CD4-positive, alpha-beta T cell treated with Interleukin-21 for 1 hour (primary cell): ENCODE measurements around the gene FHIT.

ENCODE experiments used
- DNase-seq: peaks from one replicate; pipeline ENCODE4 v3.0.0-alpha.2; 2020

Gene FHIT

GRCh38 chr3:60309539-60310268, 941.5 kb downstream of the FHIT start:
- no peak for DNase-seq

DNA sequence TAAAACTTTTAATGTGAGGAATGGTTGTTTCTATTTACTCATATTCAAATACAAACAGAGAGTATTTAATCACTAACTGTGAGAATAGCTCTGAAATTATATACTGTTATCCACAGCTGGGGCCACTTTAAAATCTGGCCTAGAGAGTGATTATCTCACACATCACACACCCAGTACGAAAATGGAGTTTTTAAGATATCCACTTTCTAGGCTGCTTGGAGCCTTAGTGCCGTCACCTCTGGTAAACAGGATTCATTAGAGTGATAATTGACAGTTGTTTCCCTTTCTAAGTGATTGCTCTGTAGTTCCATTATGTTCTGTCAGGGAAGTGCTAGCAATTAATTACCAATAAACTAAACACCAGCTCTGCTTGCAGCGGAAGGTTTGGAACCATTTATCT, 942.4 kb downstream of the FHIT start:
- no peak for DNase-seq

GRCh38 chr3:60307562-60308199, 943.6 kb downstream of the FHIT start:
- DNase-seq: no peak

GRCh38 chr3:60304112-60304511, 947.1 kb downstream of the FHIT start:
- no peak for DNase-seq

DNA sequence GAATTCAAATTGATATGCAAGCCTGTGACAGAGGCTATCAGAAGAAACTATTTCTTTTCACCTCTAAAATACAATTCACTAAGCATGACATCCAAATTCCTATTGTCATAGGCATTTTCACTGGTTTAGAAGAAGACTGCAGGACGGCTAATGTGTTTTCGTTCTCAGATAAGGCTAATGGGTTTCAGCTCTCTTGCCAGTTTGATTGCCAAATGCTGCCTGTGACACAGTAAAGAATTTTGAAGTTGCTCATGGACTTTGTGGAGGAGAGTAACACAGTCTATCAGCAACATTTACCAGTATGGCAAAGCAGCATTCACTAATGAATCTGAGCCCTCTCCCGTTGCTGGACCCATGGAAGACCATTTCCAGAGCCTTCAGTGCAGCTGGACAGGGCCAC, 948.1 kb downstream of the FHIT start:
- no peak for DNase-seq

DNA sequence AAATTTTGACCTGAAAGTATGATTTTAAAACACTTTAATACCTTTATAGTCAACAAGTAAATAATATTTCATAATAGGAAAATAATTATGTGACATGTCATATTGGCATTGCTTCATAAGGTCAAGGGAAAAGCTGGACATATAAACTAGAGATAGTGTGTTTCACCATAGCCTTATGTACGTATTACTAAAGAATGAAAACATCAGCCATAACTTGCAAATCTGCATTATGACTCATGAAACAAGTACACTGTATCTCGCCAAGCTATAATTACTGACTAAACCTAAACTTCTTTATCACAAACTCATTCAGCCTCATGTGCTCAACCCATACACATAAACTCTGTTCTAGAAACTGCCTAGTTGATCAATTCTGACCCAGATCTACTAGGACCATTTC, 950.1 kb downstream of the FHIT start:
- DNase-seq: no peak

DNA sequence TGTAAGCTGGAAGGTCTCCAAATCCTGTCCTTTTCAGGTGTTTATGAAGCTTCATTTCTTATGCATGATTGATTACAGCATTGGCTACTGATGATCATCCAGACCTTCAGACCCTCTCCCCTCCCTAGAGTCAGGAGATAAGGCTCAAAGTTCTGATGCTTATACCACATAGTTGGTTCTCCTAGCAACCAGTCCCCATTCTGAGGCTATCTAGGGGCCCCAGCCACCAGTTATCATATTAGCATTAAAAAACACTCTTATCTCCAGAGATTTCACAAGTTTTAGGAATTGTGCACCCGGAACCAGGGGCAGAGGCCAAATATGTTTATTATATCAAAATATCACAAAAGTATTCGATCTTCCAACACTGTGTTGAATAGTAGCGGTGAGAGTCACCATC, 953.1 kb downstream of the FHIT start:
- DNase-seq: no peak

- no peak for DNase-seq
These were observed 957.1 kb downstream of the FHIT start for GRCh38 chr3:60294181-60294580.

DNA sequence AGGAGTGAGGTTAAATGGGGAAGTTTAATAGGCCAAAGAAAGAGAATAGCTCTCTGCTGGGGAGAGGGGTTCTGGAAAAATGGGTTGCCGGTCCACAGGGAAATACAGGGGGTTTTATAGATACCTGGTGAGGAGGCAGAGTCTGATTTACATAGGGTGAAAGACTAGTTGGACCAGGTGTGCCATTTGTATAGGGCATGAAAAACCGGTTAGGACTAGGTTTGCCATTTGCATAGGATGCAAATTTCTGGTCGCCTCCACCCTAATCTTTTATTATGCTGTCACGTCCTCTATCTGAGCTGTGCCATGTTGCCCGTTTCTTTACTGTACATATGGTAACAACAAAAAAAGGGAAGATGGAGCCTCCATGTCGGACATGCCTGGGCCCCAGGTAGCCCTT, 960.1 kb downstream of the FHIT start:
- DNase-seq: no peak

DNA sequence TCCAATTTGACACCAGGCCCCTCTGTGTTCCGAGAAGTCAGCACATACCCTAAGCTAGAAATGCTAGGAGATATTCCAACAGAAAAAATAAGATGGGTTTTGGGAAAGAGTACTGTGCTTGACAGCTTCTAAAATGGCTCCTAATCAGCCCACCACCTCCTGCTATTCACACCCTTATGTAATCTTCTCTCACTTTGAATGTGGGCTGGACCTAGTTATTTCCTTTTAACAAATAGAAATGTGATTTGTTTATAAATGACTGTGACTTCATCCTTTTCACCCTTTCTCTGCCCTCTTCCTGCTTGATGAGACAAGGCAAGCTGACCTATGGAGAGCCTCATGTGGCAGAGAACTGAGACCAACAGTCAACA, 961.1 kb downstream of the FHIT start:
- DNase-seq: no peak

DNA sequence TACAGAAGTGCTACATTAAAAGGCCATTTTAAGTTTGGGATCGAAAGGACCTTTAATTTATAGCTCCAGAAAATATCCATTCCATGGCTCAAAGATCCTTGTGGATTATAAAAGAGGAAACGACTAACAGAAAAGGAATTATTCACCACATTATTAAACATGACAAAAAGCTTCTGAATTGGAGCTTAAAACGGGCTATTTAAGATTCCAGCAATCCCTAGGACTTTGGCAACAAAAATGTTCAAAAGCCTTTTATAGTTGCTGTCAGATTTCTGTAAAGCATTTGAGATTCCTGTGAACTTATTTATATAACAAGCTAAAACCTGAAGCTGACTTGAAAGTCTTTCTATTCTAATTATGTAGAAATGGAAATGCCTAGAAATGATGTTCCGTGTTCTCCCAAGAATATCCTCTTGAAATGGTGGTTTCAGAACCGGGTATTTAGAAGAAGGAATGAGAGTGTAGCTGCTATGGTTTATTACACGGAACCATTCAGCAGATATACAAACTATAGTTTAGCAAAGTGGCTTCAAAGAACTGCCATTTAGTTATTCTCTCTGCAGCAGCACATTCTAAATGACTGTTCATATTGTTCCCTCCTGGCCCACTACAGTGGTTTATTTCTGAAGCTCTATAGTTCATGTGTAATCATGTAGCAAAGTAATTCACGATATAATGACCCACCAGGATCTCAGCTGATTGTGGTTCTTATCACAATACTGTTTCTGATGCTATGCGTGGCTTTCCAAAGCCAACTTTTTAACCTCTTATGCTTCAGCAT, 961.7 kb downstream of the FHIT start:
- DNase-seq: no peak

- DNase-seq: no peak
These were observed 968.4 kb downstream of the FHIT start for GRCh38 chr3:60282866-60283265.

DNA sequence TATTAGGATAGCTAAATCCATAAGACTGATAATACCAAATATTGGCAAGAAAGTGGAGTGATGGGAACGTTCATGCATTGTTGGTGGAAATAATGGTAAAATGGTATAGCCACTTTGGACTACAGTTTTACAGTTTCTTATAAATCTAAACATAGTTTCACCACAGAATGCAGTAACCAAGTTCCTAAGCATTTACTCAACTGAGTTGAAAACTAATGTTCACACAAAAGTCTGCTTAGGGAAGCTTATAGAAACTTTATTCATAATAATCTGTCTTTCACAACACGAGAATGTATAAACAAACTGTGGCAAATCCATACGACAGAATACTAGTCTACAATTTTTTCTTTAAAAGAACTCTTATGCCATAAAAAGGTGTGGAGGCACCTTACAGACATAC, 969.3 kb downstream of the FHIT start:
- no peak for DNase-seq

DNA sequence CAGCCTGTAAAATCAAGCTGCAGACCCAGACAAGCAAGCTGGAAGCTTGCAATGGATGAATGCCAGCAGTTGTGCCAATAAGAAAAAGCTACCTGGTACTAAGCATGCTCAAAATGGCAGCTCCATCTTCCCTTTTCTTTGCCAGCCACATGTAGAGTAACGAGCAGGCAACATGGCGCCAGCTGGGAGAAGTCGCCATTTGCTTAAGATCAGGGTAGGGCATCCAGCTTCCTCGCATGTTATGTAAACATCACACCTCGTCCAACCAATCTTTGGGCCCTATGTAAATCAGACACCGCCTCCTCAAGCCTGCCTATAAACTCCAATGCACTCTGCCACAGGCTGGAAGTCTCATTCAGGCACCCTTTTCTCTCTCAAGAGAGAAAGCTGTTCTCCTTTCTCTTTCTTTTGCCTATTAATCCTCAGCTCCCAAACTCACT, 973.9 kb downstream of the FHIT start:
- no peak for DNase-seq

- no peak for DNase-seq
These were observed 974.6 kb downstream of the FHIT start for GRCh38 chr3:60276615-60277014.

- no peak for DNase-seq
These were observed 976.6 kb downstream of the FHIT start for GRCh38 chr3:60274646-60275045.

DNA sequence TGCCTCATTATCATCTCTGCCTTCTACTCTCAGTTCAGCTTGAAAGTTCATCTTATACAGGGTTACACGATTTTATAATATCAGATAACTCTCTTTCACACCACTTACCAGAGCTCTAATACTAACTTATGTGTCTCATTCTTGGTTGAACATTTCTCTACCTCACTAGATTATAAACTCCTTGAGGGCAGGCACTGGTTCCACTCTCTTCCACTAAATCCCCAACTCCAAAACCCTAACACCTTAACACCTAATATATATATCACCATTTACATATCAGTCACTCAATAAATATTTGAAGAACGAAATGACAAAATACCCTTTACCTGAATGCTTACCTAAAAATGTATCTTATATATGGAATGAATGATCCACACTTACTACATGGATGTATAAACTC, 977.2 kb downstream of the FHIT start:
- DNase-seq: no peak

DNA sequence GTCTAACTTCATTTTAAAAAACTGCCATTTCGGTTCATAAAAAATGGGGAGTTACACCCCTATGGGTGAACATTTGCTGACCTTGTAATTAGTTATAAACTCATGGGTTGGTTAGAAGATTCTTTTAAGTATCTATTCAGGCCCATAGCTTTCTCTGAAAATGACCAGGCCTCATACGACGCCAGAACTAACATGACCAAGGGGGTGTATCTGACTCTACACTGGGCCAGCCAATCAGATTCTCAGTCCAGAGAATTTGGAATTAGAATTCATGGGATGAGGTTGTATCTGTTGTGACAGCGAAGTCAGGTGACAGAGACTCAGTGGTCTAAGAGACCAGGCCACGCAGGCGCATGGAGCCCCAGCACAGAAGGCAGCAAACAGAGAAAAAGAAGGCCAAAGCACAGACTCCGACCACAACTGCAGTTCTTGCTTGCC, 981.4 kb downstream of the FHIT start:
- DNase-seq: no peak

DNA sequence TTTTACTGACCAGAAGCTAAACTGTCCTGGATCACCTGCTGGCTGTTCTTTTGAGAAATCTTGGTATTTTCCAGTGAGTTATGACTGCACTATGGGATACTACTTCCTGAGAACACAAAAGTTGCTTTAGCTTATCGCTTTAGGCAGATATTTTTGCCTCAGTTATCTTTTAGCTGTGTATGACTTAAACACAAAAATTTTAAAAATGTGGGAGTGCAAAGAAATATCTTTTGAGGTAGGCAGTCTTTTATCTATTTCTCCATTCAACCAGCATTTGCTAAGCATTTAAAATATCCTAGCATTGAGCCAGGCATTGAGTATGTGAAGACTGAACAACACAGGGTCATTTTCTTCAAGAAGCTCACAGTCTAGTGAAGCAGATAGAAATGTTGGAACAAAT, 981.9 kb downstream of the FHIT start:
- no peak for DNase-seq

- DNase-seq: no peak
These were observed 983.1 kb downstream of the FHIT start for GRCh38 chr3:60268123-60268522.

DNA sequence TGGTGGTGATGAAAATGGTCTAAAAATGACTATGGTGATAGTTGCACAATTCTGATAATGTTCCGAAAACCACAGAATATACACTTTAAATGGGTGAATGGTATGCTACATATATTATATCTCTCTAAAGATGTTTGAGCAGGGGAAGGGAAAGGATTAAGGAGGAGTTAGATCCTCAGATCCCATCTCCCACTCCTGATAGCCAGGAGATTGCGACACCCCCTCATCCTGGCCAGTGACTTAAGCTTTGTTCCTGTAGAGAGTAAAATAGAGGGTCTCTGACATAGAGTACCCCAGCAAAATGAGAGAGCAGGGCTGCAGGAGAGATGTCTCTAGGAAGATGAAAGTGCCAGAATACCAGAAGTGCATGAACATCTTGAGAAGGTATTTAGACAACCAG, 984.8 kb downstream of the FHIT start:
- no peak for DNase-seq

DNA sequence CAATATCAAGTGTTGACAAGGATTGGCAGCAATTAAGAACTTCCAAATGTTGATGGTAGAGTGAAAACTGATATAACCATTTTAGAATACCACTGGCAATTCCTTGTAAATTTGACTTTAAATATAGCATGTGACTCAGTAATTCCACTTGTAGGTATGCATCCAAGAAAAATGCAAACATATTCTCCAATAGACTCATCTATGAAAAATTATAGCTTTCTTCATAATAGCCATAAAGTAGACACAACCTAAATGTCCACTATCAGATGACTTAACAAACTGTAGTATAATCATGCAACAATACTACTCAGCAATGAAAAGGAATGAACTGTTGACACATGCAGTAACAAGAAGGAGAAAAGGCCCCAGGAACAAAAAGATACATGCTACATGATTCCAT, 988.1 kb downstream of the FHIT start:
- no peak for DNase-seq

DNA sequence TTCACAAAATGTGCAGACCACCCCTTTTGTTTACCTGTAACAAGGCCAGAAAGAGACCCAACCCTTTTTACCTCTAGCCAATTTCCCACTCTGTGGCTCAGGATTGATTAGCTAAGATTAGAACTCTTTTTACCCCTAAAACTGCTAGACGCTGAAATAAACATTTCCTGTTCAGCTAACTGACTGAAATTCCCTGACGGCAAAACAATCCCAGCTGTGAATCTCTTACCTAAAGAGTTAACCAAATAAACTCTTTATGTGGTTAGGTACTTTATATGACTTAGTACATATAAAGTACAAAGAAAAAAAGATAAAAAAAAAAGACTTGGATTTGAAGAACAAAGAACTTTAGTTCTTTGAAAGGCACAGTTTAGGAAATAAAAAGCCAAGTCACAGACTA, 988.7 kb downstream of the FHIT start:
- DNase-seq: no peak

DNA sequence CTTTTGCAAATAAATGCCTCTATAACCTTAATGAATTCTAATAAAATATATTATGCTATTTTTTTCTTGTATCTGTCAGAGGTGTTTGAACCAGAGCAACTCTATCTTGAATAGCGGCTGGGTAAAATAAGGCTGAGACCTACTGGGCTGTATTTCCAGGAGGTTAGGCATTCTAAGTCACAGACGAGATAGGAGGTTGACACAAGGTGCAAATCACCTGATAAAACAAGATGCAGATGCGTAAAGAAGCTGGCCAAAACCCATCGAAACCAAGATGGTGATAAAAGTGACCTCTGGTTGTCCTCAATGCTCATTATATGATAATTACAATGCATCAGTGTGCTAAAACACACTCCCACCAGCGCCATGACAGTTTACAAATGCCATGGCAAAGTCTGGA, 990.7 kb downstream of the FHIT start:
- no peak for DNase-seq
